Measurements from ENCODE around the gene SLC38A3. TPM values are rescaled to one million over a fixed set of nuclear protein-coding genes. Genes with fewer than 3 reads are reported as not detected.
A peak's percentile ranks its signal among the peaks of the same experiment; 100 is the strongest.

The SLC38A3 gene
- total RNA-seq, 4 donors from 2014 or later: 1.9 to 8.9 (median 5.0) TPM

DNA sequence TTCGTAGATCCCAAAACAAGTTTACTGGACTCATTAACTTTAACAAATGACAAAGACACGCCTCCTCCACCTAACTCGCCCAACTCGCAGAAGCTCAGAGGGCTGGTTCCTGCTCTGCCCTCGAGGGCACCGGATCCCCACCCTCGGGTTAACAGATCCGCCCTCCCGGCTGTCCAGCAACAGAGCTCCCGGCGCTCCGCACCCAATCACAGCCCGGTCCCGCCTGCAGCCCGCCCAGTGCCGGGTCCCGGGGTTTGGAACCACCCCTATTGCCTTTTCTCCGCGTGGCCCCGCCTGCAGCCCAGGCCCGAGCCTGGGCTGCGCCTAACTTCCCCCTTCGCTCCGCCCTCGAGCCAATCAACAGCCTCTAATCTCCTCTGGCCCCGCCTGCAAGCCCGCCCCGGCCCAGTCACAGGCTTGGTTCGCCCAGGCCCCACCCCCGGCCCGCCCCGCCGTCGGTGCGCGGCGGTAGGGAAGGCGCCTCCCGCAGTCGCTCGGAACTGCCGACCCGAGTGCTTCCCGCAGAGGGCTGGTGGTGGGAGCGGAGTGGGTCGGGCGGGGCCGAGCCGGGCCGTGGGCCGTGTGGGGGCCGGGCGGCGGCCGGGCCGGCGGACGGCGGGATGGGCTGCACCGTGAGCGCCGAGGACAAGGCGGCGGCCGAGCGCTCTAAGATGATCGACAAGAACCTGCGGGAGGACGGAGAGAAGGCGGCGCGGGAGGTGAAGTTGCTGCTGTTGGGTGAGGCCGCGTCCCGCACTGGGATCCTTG, 30.8 kb downstream of the SLC38A3 start, which contains the start of gene GNAI2:
GNAI2 (plus strand) TSS at position 489 of the 768 bp plus-strand sequence; CDS start at position 621, 132 bp downstream.
- ATAC-seq (peak; percentile 87 to 90), DNase-seq (peak; percentile 99)
- no peaks in the 10 kb centered on the region for H3K9me3 ChIP-seq
- peak within 1 kb of the TSS; percentile 58 to 82 (median 70) for H3K4me3 ChIP-seq
- H3K36me3 ChIP-seq: no peaks in the 10 kb centered on the region
- peaks cover 39 to 47% of the 10 kb centered on the region in 2 donors for H3K4me1 ChIP-seq
- TF ChIP-seq CTCF (IDR thresholded peaks at IDR 0.05 in 4 of 5, conservative IDR thresholded peaks at IDR 0.05 in 1 of 5): peak in 3 of 5 experiments; percentile 9 to 18 (median 14)
- peak; percentile 91 to 97 for TF ChIP-seq POLR2A (IDR thresholded peaks at IDR 0.05)
- intact Hi-C loops (cut with DNase I; ENCODE audit: low total_unique reads) (no loop called here), in situ Hi-C loops (cut with MboI; ENCODE audit: low sequenced_read_pairs in 4 of 4) (no loop called here)
- H3K27ac ChIP-seq: peak within 1 kb of the TSS; percentile 87 to 96 (median 93)
- H3K27me3 ChIP-seq: no peaks in the 10 kb centered on the region

DNA sequence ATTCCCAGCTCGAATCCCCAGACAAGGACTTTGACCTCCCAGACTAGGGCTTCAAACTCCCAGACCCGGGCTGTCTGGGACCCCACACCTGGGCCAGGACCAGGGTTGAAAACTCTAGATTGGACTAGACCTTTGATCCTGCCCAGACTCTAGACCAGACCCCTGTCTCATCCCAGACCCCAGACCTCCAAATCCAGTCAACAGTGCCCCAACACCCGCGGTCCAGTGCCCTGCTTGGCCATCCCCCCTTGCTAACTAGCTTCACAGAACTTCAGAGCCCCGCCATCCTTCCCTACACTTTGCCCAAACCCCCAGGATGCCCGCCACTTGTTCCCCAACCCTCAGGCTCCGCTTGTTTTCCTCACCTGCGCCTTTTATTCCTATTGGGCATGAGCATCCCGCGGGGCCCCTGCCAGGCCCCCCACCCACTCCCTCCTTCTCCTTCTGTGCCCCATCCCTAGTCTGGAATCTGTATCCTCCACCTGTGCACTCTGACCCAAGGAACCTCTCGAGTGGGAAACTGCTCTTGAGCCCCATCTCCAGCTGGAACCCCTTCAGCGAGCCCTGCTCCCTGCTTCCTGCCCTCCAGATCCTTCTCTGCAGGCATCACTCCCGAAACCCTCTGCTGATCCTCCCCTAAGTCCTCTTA, 31.5 kb downstream of the SLC38A3 start:
- H3K9me3 ChIP-seq: no peaks in the 10 kb centered on the region
- TF ChIP-seq CTCF (IDR thresholded peaks at IDR 0.05 in 4 of 5, conservative IDR thresholded peaks at IDR 0.05 in 1 of 5): no peak
- no peak for TF ChIP-seq POLR2A (IDR thresholded peaks at IDR 0.05)
- ATAC-seq: no peak
- no peaks in the 10 kb centered on the region for H3K36me3 ChIP-seq
- peak overlapping the region; percentile 87 to 96 (median 87) for H3K27ac ChIP-seq
- intact Hi-C loops (cut with DNase I; ENCODE audit: low total_unique reads) (no loop called here), in situ Hi-C loops (cut with MboI; ENCODE audit: low sequenced_read_pairs in 4 of 4) (no loop called here)
- no peak for DNase-seq
- H3K27me3 ChIP-seq: no peaks in the 10 kb centered on the region
- H3K4me1 ChIP-seq: peaks cover 44 to 53% of the 10 kb centered on the region in 2 donors
- peak overlapping the region; percentile 58 to 82 (median 70) for H3K4me3 ChIP-seq

DNA sequence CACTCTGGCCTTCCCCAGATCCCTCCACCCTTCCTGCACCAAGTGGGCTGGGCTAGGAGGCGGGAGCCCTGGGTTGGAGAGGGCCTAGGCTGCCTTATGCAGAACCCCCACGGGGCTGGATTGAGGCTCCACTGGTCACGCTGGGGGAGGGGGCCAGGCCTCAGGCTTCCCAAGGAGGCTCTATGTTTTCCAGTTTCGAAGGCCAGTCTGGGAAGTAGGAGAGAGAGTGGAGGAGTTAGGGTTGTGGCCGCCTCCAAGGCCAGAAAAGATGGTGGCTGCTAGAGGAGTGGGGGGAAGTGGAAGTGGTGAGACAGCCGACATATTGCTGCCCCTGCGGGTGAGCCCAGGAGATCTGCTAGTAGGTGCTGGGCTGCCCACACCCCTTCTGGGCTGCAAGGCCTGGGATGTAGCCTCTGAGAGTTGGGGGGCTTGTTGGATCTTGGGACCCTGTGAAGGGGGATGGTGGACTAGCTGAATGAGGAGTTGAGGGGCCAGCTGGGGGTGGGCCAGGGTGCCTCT, 32.1 kb downstream of the SLC38A3 start:
- TF ChIP-seq CTCF (IDR thresholded peaks at IDR 0.05 in 4 of 5, conservative IDR thresholded peaks at IDR 0.05 in 1 of 5) (no peak), POLR2A (IDR thresholded peaks at IDR 0.05) (no peak)
- Histone ChIP-seq H3K4me1 (peaks cover 50 to 59% of the 10 kb centered on the region in 2 donors), H3K9me3 (no peaks in the 10 kb centered on the region), H3K36me3 (no peaks in the 10 kb centered on the region), H3K4me3 (peak overlapping the region; percentile 58 to 82 (median 70)), H3K27me3 (no peaks in the 10 kb centered on the region), H3K27ac (peak overlapping the region; percentile 87 to 96 (median 87))
- intact Hi-C loops (cut with DNase I; ENCODE audit: low total_unique reads) (no loop called here), in situ Hi-C loops (cut with MboI; ENCODE audit: low sequenced_read_pairs in 4 of 4) (no loop called here)
- ATAC-seq (no peak), DNase-seq (no peak)

- DNase-seq: peak; percentile 59 to 64
- no peaks in the 10 kb centered on the region for H3K9me3 ChIP-seq
- H3K4me1 ChIP-seq: peaks cover 57 to 65% of the 10 kb centered on the region in 2 donors
- in situ Hi-C loops (cut with MboI; ENCODE audit: low sequenced_read_pairs in 4 of 4) (no loop called here), intact Hi-C loops (cut with DNase I; ENCODE audit: low total_unique reads) (loop anchor here (1.0 kb wide), 1 partner anchor 11 kb away; no protein-coding TSS in a partner anchor)
- no peak for TF ChIP-seq CTCF (IDR thresholded peaks at IDR 0.05 in 4 of 5, conservative IDR thresholded peaks at IDR 0.05 in 1 of 5)
- TF ChIP-seq POLR2A (IDR thresholded peaks at IDR 0.05): peak; percentile 39 to 63
- no peaks in the 10 kb centered on the region for H3K36me3 ChIP-seq
- H3K27me3 ChIP-seq: no peaks in the 10 kb centered on the region
- peak overlapping the region; percentile 58 to 82 (median 70) for H3K4me3 ChIP-seq
- no peak for ATAC-seq
- H3K27ac ChIP-seq: peak overlapping the region; percentile 87 to 96 (median 87)
Measured at GRCh38 chr3:50237754-50238548, 32.9 kb downstream of the SLC38A3 start.

All from gastrocnemius medialis (tissue), 4 donors.